GM18909 (cell line): ENCODE results near the gene RALY.

Experiments used
- ATAC-seq: cut with Tn5 transposase; IDR thresholded peaks from one replicate; pipeline ENCODE4 v1.9.1; 2021; ENCODE audit warnings: mild to moderate bottlenecking; ENCODE audit not compliant: unreplicated experiment, poor library complexity

The RALY gene

DNA sequence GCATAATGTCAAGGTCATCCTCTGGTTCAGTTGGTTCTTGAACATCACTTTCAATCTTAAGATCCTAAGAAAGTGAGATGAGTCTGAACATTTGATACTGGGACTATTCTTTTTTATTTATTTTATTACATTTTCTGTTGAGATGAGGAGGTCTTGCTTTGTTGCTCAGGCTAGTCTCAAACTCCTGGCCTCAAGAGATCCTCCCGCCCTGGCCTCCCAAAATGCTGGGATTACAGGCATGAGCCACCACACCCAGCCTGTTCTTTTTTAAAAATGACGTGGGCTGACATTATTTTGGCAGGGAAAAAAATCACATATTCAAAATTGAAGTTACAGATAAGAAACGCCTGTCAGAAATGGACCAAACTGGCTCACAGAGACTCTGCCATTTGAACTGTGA lies 104.9 kb downstream of the RALY start:
- ATAC-seq = no peak

DNA sequence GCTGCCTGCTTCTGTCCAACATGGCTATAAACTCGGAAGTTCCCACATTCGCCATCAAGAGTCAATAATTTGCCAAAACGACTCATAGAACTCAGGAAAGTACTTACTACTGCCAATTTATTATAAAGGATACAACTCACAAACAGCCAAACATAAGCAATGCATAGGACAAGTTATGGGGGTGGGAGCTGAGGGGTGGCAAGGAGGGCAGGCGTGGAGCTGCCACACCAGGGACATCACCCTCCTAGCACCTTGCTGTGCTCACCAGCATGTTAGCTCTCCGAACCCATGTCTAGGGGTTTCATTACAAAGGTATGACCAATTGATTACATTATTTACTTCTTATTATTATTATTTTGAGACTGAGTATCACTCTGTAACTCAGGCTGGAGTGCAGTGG lies 106.0 kb downstream of the RALY start:
- no peak for ATAC-seq

DNA sequence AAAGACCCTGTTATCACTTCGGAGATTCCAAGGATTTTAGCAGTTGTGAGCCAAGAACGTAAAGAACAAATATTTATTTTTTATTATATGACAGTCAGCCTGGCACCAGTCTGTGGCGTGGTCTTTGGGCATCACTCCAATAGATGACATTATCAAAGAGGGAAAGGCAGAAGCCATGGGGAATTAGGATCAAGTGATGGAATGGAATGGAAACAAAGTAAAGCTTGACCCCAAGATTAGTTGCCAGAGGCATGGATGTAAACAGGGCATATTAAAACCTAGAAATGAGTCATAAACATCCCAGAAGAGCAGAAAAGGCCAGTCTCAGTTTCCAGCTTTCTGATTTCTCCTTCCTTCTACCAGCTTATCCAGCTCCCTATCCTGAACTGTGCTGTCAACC lies 106.9 kb downstream of the RALY start:
- ATAC-seq = no peak

DNA sequence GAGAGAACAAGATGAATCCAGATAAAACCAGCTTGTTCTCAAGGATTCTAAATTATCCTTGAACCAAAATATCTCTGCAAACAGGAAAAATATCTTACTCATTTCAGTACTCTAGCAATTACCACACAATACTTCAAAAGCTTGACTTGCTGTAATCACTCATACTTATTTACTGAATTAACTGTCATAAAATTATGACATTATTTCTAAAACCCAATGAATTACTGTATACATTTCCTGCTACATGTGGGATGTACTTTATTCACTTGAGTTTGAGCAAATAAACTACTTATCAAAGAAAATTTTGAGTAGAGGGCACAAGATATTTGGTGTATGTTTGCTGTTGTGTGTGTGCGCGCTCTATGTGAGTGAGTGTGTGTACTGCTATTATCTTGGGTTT lies 108.6 kb downstream of the RALY start:
- no peak for ATAC-seq

DNA sequence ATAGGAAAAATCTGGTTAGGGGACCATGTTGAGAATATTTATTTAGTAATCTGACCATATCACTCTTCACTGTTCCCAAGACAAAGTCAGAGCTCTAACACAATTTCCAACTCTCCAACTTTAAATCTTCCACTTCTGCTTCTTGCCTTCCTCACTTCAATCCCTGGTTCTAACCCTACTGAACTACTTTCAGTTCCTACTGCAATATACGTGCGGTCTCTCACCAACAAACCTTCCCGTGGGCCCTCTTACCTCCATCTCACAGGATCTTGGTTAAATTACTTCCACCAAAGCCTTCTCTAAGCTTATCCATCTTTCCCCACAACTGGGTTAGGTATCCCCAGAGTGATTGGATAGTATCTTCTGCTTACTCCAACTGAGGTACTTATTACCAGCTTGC lies 110.3 kb downstream of the RALY start:
- ATAC-seq = no peak

DNA sequence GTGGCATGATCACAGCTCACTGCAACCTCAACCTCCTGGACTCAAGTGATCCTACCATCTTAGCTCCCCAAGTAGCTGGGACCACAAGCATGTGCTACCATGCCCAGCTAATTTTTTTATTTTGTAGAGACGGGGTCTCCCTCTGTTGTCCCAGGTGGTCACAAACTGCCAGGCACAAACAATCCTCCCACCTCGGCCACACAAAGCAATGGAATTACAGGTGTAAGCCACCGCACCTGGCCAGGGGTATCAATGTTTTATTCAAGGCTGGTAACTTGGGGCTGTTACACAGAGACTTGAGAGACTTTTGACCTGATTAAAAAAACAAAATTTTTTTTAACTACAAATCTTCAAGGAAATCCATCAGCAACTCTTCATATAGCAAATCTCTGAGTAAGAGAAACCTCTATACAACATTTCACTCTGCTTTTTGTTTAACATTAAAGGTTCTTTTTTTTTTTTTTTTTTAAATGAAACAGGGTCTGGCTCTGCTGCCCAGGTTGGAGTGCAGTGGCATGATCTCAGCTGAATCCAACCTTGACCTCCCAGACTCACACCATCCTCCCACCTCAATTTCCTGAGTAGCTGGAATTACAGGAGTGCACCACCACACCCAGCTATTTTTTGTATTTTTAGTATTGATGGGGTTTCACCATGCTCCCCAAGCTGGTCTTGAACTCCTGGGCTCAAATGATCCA lies 112.4 kb downstream of the RALY start:
- ATAC-seq = no peak

DNA sequence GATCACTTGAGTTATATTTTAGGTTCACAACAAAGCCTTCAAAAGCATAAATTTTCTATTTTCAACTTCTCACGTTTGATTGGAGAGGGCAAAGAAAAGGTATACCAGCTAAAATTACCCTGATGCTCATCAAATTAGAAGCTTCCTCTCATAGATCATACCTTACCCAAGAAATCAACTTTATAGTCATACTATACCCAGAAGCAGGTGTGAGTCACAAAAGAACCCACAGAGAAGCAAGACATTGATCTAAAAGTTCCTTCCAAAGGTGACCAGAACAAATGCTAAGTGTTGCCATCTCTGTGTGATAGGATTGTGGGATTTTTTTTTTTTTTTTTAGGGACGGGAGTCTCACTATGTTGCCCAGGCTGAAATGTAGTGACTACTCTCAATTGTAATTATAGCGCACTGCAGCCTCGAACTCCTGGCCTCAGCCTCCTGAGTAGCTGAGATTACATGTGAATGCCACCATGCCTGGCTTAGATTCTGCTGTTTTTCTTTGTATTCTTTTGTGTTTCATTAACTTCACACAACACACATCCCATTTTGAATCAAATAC lies 115.0 kb downstream of the RALY start:
- no peak for ATAC-seq

DNA sequence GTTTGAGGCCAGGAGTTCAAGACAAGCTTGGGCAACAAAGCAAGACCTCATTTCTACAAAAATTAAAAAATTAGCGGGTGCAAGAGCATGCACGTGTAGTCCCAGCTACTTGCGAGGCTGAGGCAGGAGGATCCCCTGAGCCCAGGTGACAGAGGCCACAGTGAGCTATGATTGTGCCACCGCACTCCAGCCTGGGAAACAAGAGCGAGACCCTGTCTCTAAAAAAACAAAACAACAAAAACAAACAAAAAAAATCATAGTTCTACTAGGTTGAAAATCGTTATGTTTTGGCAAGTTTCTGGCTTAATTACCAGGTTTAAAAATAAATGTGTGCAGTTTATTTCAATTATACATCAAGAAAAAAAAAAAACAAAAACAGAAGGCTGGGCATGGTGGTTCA lies 115.7 kb downstream of the RALY start:
- ATAC-seq = no peak

DNA sequence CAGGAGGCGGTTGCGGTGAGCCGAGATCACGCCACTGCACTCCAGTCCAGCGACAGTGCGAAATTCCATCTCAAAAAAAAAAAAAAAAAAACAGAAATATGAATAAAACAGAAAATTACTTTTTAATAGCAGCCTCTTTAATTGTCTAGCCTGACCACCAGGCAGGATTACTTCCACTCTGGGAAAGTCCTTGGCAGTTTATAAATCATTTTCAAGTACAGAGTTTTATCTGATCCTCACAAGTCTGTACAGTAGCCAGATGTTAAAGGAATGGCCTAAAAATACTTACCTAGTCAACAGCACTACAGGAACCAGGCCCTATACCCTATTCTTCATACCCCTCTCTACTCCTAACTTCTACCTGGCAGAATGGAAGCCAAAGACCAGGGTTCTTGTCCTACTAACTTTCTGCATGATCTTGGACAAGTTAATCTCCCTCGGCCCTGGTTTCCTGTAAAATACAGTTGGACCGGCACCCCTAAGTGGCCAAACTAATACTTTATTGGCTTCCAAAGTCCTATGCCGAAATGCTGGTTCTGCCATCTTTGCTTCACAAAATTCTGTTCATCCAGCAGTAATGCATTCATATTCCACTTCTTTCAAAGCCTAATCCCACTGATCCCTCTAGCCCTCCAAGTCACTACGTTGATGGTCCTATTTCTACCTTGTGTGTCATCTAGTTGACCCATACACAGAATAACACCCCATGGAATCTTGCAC lies 116.5 kb downstream of the RALY start:
- no peak for ATAC-seq

DNA sequence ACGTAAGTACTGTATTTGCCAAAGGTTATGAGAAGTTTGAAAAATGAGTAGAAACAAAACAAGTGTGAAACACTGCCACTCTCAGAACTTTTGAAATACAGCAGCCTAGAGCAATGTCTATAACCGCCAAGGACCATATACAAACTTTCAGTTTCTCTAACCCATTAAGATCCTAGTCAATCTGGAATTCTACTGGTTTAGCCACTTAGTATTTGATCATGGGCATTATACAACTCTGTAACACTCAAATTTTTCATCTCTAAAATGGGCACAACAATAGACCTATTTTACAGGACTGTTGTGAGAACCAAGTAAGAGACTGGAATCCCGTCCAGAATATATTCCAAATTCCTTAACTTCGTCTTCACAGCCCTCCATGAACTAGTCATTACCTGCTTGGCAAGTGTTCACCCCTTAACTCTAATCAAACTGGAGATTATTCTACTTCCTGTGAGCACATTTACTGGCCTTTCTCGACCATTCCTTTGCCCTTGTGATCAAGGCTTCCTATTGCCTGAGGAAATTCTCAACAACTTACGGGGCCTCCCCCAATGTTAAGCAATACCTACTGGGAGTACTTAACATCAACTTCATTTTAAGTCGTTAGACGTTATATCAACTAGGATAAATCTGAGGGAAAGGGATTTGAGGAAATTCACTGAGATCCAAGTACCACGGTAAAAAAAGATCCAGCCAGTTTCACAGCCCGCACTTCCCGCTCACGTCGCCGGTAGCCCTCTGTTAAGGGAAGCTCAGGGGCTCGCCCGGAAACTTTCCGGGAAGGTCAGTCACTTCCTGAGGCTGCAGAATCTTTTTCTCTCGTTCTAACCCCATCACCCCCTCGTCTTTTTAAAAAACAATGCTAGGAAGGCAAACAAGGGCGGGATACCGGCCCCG lies 117.3 kb downstream of the RALY start:
- ATAC-seq = no peak

DNA sequence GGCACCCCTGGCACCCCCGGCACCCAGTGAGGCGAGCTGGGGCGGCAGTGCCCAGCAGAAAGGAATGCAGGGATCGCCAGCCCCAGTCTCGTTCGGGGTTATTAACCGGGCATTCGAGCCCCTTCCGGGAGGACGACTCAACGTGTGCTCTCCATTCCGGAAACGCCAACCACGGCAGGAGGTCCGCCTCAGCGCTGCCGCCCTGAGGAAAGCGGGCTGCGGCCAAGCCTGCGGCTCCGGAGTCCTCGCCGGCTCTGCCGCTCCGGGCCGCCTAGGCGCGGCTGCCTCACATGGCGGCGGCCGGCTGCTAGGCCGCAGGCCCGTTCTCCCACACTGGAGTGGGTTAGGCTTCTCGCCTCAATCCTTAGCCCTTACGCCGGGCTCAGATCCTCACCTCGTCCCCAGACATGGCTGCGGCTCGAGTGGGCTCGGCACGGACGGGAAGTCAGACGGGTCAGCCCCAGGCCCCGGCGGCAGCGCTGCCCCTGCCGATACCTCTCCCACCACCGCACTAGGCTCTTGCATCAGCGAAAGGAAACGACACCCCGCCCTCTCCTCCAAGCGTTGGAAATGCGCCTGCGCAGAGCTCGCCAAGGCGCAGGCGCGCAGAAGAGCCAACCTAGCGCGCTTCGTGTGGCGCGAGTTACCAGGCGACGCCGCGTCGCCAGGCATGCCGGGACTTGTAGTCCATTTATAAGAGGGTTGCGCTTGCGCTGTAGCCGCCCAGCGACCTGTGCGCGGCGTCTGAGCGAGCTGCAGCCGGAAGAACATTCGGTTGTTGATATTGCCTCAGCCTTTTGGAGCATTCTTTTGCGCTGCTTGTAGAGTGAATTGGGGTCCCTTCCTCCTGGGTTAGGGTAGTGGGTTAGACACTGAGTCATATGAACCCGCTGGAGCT lies 118.2 kb downstream of the RALY start, which contains the start of gene EIF2S2:
Gene EIF2S2 (minus strand): TSS at position 542 of the 898 bp plus-strand sequence. CDS start 133 bp downstream, at position 409.
- ATAC-seq = peak; percentile 95

DNA sequence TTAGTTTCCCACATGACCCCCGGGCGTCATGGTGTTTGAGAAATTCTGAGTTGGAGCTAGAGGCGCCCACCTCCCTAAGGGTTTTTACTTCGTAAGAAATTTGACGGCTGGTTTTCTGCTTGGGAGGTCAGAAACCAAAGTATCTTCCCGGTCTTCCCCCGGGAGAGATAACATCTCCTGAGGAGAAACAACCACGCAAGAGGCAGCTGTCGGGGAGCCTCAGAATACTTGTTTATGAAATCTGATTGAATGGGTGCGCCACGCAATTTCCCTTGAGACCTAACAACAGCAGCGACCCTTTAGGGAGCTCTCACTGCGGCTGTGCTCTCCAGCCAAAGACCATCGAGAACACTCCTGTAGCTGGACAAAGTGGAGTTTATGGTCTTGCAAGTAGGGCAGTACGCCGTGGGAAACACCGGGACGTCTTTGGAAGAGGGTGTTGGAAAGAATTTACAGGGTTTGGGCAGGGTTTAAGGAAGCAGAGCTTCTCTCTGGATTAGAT lies 118.9 kb downstream of the RALY start:
- peak; percentile 9 for ATAC-seq

DNA sequence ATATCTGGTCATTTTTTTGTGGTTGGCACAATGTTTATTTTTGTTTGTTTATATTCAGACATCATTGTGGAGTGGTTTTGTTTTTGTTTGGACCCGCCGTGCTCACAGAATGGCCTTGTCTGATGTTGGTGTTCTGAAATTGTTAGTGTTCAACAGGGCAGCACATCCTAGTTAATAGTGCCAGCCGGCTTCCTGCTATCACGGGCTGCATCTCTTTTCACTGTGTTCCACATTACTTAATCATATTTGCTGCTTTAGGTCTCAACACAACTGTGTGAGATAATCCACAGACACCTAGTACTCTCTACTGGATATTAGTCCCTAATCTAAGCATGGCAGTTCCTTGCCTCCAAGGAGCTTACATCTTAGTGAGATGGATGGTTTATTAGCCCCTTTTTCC lies 121.1 kb downstream of the RALY start:
- no peak for ATAC-seq

DNA sequence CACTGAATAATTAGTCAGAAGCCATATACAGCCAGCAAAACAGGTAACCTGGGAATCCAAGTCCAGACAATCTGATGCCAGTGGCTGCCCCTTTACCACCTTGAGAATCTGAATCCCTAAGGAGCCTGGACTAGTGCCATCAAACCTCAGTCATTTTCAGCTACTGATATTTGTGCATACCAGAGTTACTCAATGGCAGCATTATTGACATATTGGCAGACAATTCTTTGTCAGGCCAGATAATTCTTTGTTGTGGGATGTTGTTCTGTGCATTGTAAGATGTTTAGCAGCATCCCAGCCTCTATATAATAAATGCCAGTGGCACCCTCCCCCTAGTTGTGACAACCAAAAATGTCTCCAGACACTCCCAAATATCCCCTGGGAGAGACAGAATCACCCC lies 121.5 kb downstream of the RALY start:
- no peak for ATAC-seq

DNA sequence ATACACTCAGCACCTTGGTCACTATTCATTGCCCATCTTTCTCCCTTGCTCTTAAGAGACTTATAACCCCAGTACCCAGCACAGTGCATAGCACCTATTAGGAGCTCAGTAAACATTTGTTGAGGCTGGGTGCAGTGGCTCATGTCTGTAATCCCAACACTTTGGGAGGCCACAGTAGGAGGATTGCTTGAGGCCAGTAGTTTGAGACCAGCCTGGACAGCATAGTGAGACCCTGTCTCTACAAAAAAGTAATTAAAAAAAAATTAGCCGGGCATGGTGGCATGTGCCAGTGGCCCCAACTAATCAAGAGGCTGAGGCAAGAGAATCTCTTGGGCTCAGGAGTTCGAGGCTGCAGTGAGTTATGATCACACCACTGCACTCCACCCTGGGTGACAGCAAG lies 126.5 kb downstream of the RALY start:
- no peak for ATAC-seq

DNA sequence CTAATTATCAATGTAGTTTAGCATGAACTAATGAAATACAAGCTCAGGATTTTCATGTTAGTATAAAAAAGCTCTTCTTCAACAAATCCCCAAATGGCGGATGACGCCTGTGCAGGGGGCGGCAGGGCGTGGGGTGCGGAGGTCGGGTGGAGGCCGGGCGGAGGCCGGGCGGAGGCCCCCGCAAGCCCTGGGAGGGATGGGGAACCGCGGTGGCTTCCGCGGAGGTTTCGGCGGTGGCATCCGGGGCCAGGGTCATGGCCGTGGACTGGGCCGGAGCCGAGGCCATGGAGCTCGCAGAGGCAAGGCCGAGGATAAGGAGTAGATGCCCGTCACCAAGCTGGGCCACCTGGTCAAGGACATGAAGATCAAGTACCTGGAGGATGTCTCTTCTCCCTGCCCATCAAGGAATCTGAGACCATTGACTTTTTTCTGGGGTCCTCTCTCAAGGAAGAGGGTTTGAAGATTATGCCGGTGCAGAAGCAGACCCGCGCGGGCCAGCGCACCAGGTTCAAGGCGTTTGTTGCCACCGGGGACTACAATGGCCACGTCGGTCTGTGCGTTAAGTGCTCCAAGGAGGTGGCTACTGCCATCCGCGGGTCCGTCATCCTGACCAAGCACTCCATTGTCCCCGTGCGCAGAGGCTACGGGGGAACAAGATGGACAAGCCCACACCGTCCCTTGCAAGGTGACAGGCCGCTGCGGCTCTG lies 128.7 kb downstream of the RALY start:
- ATAC-seq = no peak

DNA sequence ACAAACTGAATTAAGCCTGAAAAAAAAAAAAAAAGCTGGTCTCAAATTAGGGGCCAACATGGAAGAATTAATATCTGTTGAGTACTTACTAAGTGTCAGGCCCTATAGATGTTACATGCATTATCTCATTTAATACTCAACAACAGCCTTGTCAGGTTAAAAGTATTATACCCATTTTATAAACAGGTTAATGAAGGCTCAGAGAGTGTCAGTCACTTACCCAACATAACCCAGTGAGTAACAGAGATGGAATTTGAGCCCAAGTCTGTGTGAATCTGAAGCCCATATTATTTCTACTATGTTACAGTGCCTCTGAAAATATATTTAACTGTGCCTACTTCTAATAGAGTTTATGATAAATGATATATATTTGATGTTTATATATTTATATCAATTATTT lies 129.6 kb downstream of the RALY start:
- no peak for ATAC-seq

DNA sequence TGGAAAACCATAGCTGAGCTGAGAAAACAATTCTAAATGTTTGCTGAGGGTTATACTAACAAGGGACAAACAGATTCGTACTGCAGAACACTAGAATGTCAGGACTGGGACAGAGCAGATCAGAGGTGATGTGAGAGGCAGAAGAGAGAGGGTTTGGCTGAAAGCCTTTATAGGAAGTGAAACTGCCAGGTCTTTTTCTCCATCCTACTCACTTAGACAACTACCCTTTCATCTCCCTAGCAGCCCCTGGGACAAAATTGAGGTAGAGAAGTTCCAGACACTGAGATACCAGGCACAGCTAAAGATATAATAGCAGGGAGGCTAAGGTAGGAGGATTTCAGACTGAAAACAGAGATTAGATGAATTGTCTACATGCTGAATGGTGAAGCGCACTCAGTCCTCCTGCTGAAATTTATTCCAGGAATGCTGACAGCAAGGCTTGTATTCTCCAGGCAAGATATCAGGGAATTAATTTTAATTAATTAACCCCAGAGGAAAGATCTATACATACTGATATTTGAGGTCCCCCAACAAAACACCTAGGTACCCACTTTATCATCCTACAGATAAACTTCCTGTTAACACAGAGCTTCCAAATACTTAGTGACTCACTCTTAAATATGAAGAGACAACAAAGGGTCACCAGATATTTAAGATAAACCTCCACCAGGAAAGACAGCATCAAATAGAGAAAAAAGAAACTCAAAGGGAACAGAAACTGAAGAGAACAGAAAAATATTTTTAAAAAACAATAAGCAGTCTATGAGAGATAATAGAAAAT lies 130.9 kb downstream of the RALY start:
- ATAC-seq = no peak
